ENCODE results near the gene LDLRAD3. TPM values are rescaled to one million over a fixed set of nuclear protein-coding genes. Genes with fewer than 3 reads are reported as not detected.
A peak's percentile ranks its signal among the peaks of the same experiment; 100 is the strongest.

Gene LDLRAD3
- total and polyA plus RNA-seq, 9 donors: 14.5 to 32.4 (median 17.2) TPM

DNA sequence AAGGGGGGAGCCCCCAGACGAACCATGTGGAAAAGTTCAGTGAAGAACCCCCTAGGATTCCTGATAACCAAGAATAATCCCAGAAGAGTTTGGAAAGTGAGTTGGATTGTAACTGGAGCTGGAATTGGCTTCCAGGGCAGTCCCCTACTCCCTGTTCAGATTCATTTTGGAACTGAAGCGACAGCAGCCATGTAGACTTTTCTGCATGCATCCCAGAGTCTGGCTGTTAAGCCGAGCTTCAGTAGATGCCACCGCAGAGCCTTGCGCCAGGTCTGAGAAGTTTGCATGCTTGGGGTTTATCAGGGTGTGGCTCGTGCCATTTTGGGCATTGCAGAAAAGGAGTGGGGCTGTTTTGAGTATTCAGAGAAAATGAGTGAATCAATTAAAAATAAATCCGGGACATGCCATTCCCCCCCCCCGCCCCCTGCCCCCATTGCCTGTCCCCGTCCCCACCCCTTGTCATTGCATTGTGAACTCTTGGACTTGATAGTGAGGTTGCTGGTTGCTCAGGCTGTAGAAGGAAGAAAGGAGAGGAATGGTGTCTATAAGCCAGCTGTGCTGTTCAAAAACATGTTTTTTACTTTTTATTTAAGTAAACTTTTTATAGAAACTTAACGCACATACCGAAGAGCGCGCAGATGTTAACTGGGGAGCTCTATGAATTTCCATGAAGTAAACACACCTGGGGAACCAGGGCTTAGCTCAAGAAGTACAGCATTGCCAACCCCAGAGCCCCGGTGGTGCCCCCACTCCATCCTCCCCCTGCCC is 71.2 kb downstream of the LDLRAD3 start:
- H3K9me3 ChIP-seq: no peaks in the 10 kb centered on the region
- DNase-seq: no peak
- intact Hi-C loops (cut with DNase I): no loop called here
- peaks cover 20% of the 10 kb centered on the region for H3K4me1 ChIP-seq (ENCODE audit: insufficient read depth)
- peak overlapping the region in 1 of 2 donors; percentile 15 for H3K27ac ChIP-seq
- no peak overlapping the region for H3K4me3 ChIP-seq
- TF ChIP-seq POLR2A (IDR thresholded peaks at IDR 0.05) (no peak), EP300 (IDR thresholded peaks at IDR 0.05) (no peak)
- TF ChIP-seq, protein P1, sequence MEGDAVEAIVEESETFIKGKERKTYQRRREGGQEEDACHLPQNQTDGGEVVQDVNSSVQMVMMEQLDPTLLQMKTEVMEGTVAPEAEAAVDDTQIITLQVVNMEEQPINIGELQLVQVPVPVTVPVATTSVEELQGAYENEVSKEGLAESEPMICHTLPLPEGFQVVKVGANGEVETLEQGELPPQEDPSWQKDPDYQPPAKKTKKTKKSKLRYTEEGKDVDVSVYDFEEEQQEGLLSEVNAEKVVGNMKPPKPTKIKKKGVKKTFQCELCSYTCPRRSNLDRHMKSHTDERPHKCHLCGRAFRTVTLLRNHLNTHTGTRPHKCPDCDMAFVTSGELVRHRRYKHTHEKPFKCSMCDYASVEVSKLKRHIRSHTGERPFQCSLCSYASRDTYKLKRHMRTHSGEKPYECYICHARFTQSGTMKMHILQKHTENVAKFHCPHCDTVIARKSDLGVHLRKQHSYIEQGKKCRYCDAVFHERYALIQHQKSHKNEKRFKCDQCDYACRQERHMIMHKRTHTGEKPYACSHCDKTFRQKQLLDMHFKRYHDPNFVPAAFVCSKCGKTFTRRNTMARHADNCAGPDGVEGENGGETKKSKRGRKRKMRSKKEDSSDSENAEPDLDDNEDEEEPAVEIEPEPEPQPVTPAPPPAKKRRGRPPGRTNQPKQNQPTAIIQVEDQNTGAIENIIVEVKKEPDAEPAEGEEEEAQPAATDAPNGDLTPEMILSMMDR (IDR thresholded peaks at IDR 0.05): no peak
- WGBS, 3 donors: 22 to 37% (median 29%) methylated on average over 14 of the region's 14 CpGs
- no peaks in the 10 kb centered on the region for H3K36me3 ChIP-seq
- no peaks in the 10 kb centered on the region for H3K27me3 ChIP-seq

DNA sequence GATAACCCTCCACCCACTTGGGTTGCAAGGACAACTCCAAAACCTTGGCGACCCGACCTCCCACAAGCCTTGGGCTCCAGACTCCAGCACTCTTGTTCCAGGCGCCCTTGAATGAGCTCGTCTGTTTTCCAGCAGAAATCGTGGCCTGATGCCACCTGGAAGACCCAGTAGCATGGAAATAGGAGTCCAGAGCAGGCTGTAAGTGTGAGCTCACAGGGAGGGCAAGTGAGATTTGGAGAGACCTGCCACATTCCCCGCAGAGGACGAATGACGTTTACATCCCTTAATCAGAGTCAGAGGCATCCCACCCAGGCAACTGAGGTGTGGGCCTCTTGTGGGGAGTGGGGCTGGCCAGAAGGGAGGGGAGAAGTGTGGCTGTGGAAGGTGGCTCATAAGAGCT is 71.9 kb downstream of the LDLRAD3 start:
- H3K4me1 ChIP-seq (ENCODE audit: insufficient read depth): peaks cover 15% of the 10 kb centered on the region
- TF ChIP-seq EP300 (IDR thresholded peaks at IDR 0.05): no peak
- intact Hi-C loops (cut with DNase I): no loop called here
- H3K27ac ChIP-seq: peak overlapping the region in 1 of 2 donors; percentile 40
- WGBS, 3 donors: 10 to 17% (median 12%) methylated on average over 8 of the region's 8 CpGs
- H3K4me3 ChIP-seq: no peak overlapping the region
- peak; percentile 69 to 84 (median 80) for DNase-seq
- no peaks in the 10 kb centered on the region for H3K27me3 ChIP-seq
- no peaks in the 10 kb centered on the region for H3K9me3 ChIP-seq
- no peaks in the 10 kb centered on the region for H3K36me3 ChIP-seq

DNA sequence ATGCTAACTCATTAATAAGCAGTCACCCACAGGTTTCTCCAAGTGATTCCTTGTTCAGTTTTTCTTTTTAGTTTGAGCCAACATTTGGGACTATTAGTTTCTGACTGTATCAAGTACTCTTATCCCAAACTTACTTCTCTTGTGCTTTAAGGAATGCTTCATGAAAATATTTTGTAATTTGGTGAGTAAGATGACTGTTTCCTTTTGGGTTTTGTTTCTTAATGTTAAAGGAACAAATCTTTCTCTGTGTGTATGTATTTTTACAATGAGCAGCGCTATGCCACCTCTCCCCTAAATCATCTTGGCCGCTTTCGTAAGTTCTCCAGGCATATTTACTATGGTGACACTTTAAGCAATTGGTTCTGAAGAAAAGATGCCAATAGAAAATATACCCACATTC is 72.4 kb downstream of the LDLRAD3 start:
- intact Hi-C loops (cut with DNase I): no loop called here
- TF ChIP-seq, protein P1 (IDR thresholded peaks at IDR 0.05): no peak
- TF ChIP-seq POLR2A (IDR thresholded peaks at IDR 0.05) (no peak), EP300 (IDR thresholded peaks at IDR 0.05) (no peak)
- 30 to 54% (median 50%) methylated on average over 3 of the region's 3 CpGs for WGBS, 3 donors
- Histone ChIP-seq H3K9me3 (no peaks in the 10 kb centered on the region), H3K36me3 (no peaks in the 10 kb centered on the region), H3K4me1 (ENCODE audit: insufficient read depth) (peaks cover 15% of the 10 kb centered on the region), H3K27ac (peak overlapping the region in 1 of 2 donors; percentile 40), H3K27me3 (no peaks in the 10 kb centered on the region), H3K4me3 (no peak overlapping the region)
- DNase-seq: no peak

DNA sequence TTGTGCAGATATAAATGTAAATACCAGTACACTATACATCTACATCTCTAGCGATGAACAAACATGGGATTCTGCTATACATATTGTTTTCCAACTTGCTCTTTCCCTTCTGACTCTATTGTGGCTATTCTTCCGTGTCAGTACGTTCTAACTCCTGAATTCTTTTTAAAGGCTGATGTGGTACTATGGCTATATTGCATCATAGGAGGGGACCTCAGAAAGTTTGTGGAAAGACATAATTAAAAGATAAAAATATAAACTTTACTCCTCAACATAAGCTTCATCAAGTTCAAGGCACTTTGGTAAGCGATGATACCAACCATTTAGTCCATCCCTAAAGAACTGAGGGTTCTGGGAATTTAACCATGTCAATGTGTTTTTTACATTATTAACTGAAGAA is 72.8 kb downstream of the LDLRAD3 start:
- DNase-seq: no peak
- H3K9me3 ChIP-seq: no peaks in the 10 kb centered on the region
- no peak overlapping the region for H3K4me3 ChIP-seq
- H3K4me1 ChIP-seq (ENCODE audit: insufficient read depth): peaks cover 14% of the 10 kb centered on the region
- H3K27me3 ChIP-seq: no peaks in the 10 kb centered on the region
- H3K36me3 ChIP-seq: no peaks in the 10 kb centered on the region
- intact Hi-C loops (cut with DNase I): no loop called here
- WGBS, 3 donors: 81 to 88% (median 86%) methylated on average over 4 of the region's 4 CpGs
- no peak for TF ChIP-seq POLR2A (IDR thresholded peaks at IDR 0.05)
- H3K27ac ChIP-seq: peak overlapping the region in 1 of 2 donors; percentile 40

DNA sequence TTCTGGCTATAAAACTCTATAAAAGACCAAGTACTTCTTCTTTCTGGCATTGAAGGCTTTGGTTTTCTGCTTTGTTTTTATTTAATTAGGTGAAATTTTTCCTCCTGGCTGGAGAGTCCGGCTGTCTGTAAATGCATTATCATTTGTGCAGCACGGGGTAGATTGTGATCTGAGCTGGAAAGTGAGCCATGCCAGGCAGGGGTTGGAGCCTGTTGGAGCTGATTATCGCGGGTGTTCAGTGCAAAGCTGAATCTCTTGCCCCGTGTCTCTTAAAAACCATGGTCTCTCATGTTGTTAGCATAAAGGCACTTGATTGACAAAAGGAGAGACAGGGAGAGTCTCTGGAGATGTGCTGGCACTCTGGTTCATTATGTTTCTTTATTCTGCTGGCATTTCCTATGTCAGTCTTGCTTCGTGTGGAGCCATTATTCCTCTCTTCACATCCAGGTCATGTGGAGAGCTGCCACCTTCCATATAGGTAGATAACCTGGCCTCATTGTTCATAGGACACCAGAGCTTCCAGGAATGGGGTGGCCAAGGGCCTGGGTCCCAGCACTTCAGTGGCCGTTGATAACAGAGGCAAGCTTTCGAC is 75.2 kb downstream of the LDLRAD3 start:
- Histone ChIP-seq H3K9me3 (no peaks in the 10 kb centered on the region), H3K27me3 (no peaks in the 10 kb centered on the region), H3K4me1 (ENCODE audit: insufficient read depth) (peaks cover 11% of the 10 kb centered on the region), H3K27ac (no peak overlapping the region), H3K36me3 (no peaks in the 10 kb centered on the region), H3K4me3 (no peak overlapping the region)
- intact Hi-C loops (cut with DNase I): no loop called here
- no peak for DNase-seq
- TF ChIP-seq EP300 (IDR thresholded peaks at IDR 0.05) (no peak), POLR2A (IDR thresholded peaks at IDR 0.05) (no peak)
- TF ChIP-seq, protein P1 (IDR thresholded peaks at IDR 0.05): no peak
- WGBS, 3 donors: 80 to 91% (median 86%) methylated on average over 8 of the region's 8 CpGs

All from ovary (tissue), 9 donors.